Heart right ventricle (tissue), 16 donors: ENCODE data around the gene CATSPERZ. TPM values are rescaled to one million over a fixed set of nuclear protein-coding genes. Genes with fewer than 3 reads are reported as not detected.

Source experiments
- ATAC-seq, 8 donors: fragments of 200-7000 bp; cut with Tn5 transposase; one replicate each; pipeline ENCODE4 v1.9.1; 2020; ENCODE audit warnings: mild to moderate bottlenecking in 8 of 8, moderate library complexity in 8 of 8, moderate number of reproducible peaks in 1 of 8
- DNase-seq, 2 donors: peaks; one replicate each; pipeline ENCODE4 v3.0.0-alpha.2; 2020
- H3K27ac ChIP-seq, 10 donors: fragments of 200-600 bp; sonication (generic) in 2 of 10; one replicate each; pipeline versions ENCODE4 v1.5.0 to v1.8.0; 2020 to 2022; ENCODE audit warnings: mild to moderate bottlenecking in 3 of 10
- H3K27me3 ChIP-seq, 7 donors: fragments of 200-600 bp; one replicate each; pipeline ENCODE4 v1.8.0; 2021 to 2022; ENCODE audit warnings: mild to moderate bottlenecking in 2 of 7
- H3K36me3 ChIP-seq, 9 donors: fragments of 200-600 bp; sonication (generic) in 1 of 9; one replicate each; pipeline versions ENCODE4 v1.5.0 to v1.8.0; 2020 to 2022; ENCODE audit warnings: mild to moderate bottlenecking in 2 of 9
- H3K4me1 ChIP-seq, 9 donors: fragments of 200-600 bp; sonication (generic) in 1 of 9; one replicate each; pipeline versions ENCODE4 v1.5.0 to v1.8.0; 2020 to 2022; ENCODE audit warnings: mild to moderate bottlenecking in 4 of 9
- H3K4me3 ChIP-seq, 10 donors: fragments of 200-600 bp; sonication (generic) in 2 of 10; one replicate each; pipeline versions ENCODE4 v1.5.0 to v1.8.0; 2020 to 2022; ENCODE audit warnings: mild to moderate bottlenecking in 7 of 10, moderate library complexity in 2 of 10
- H3K9me3 ChIP-seq, 11 donors: fragments of 200-600 bp in 10 of 11; sonication (generic) in 2 of 11; one replicate each; pipeline versions ENCODE4 v1.5.0 to v1.8.0; 2013 to 2022; ENCODE audit warnings: mild to moderate bottlenecking in 2 of 11, control low read depth in 1 of 11, moderate library complexity in 1 of 11
- CTCF ChIP-seq, 9 donors: fragments of 200-600 bp; sonication (generic) in 2 of 9; IDR thresholded peaks; one replicate each; pipeline versions ENCODE4 v1.5.0 to v1.8.0; 2021 to 2022; ENCODE audit warnings: antibody characterized with exemption in 9 of 9, mild to moderate bottlenecking in 5 of 9, moderate library complexity in 1 of 9
- WGBS, 2 donors: extraction: QIAGEN DNeasy Blood & Tissue Kit; methylation state at CpG; one replicate each; pipeline ENCODE4 v1.1.7; 2013; ENCODE audit warnings: inconsistent platforms in 1 of 2; 5-methylcytosine and 5-hydroxymethylcytosine counted together
- intact Hi-C, 10 donors: fragments of 100-400 bp; cut with DNase I; formaldehyde crosslinking; loops; one replicate each; pipeline versions ENCODE4 v1.11.1 to v1.14.2; 2022
- polyA plus RNA-seq, 2 donors: library from polyadenylated mRNA; stranded (reverse); fragments of 200-250 nt; gene quantifications; one replicate each; pipeline ENCODE4 v1.2.3, GENCODE V29; 2013
- total RNA-seq, 10 donors: library from RNA; stranded (reverse); fragmentation: NEBNext Ultra II Directional in 3 of 10; extraction: Animal tissue kit (Norgen Biotek cat#: 25700) in 3 of 10; gene quantifications; one replicate each; pipeline versions ENCODE4 v1.2.1 to v1.2.4, GENCODE V29; 2021 to 2023
- donor health status: Arrhythmogenic right ventricular cardiomyopathy.
- donor health status: ischemic (EF 13 %, LVEDD 7.1; RV severe dilation, severe dysfunction).
- donor health status: healthy with polysubstance abuse.
- donor health status: DM: no; HTN: yes; CAD: no.
- donor health status: DM: no; HTN: no; CAD: no.
- donor health status: ischemic (EF 25% LVEDD 6.9; RV normal size, moderate dysfunction).
- donor health status: ischemic (EF 25% LVEDD 5.7; RV mildly dilated, moderate dysfunction).
- donor health status: healthy.
- donor health status: DM: yes; HTN: yes; CAD: no.
- donor health status: Ischemic cardiomyopathy.
- donor health status: ischemic (EF 35%, LVEDD 5.7; RV mildly dilated, moderate dysfunction).
- donor health status: nonischemic (EF 11% LVEDD 7.7; RV severe dilation, severe dysfunction).
- donor health status: DM: yes; HTN: yes; CAD: no.
- donor health status: PGD.
- donor health status: ischemic (EF 29% LVEDD 5.4; RV normal size, mild dysfunction).
- donor health status: nonischemic (EF 23%, LVEDD 6.1; RV moderate dilation, normal function).

CATSPERZ gene
- total and polyA plus RNA-seq, 12 donors = 0.10 TPM; not detected in 11

GRCh38 chr11:64254326-64254725, 45.8 kb upstream of the CATSPERZ start:
- Histone ChIP-seq H3K27me3 (no peaks in the 10 kb centered on the region), H3K36me3 (peaks cover 0 to 52% (median 25%) of the 10 kb centered on the region in 9 donors), H3K27ac (no peak overlapping the region), H3K4me1 (peaks cover 0 to 39% (median 31%) of the 10 kb centered on the region in 9 donors), H3K4me3 (no peak overlapping the region), H3K9me3 (no peaks in the 10 kb centered on the region)
- intact Hi-C loops = loop anchor here in 1 of 10 donors (5.0 kb wide), 1 partner anchor 48 kb away; the partner anchor contains the start of gene CATSPERZ
- no peak for TF ChIP-seq CTCF (IDR thresholded peaks at IDR 0.05)
- ATAC-seq = no peak
- WGBS, 2 donors = 87 to 89% methylated on average over 7 of the region's 7 CpGs
- DNase-seq = no peak

GRCh38 chr11:64255135-64256128, 44.7 kb upstream of the CATSPERZ start:
- ATAC-seq = no peak
- Histone ChIP-seq H3K4me3 (no peak overlapping the region), H3K36me3 (peaks cover 0 to 63% (median 25%) of the 10 kb centered on the region in 9 donors), H3K27me3 (no peaks in the 10 kb centered on the region), H3K9me3 (no peaks in the 10 kb centered on the region), H3K27ac (no peak overlapping the region), H3K4me1 (peaks cover 0 to 36% (median 30%) of the 10 kb centered on the region in 9 donors)
- TF ChIP-seq CTCF (IDR thresholded peaks at IDR 0.05) = no peak
- 88 to 91% methylated on average over 35 of the region's 35 CpGs for WGBS, 2 donors
- intact Hi-C loops = no loop called here
- DNase-seq = no peak

- TF ChIP-seq CTCF (IDR thresholded peaks at IDR 0.05) = no peak
- H3K27ac ChIP-seq = no peak overlapping the region
- 81 to 90% methylated on average over 15 of the region's 15 CpGs for WGBS, 2 donors
- DNase-seq = no peak
- peaks cover 0 to 28% (median 23%) of the 10 kb centered on the region in 9 donors for H3K4me1 ChIP-seq
- no peak overlapping the region for H3K4me3 ChIP-seq
- intact Hi-C loops = no loop called here
- H3K27me3 ChIP-seq = no peaks in the 10 kb centered on the region
- no peaks in the 10 kb centered on the region for H3K9me3 ChIP-seq
- H3K36me3 ChIP-seq = peaks cover 0 to 72% (median 25%) of the 10 kb centered on the region in 9 donors
- no peak for ATAC-seq
Measured at GRCh38 chr11:64256300-64256699, 43.9 kb upstream of the CATSPERZ start.

- H3K4me1 ChIP-seq = peaks cover 0 to 10% (median 8%) of the 10 kb centered on the region in 9 donors
- H3K9me3 ChIP-seq = no peaks in the 10 kb centered on the region
- DNase-seq = no peak
- WGBS, 2 donors = 90 to 92% methylated on average over 21 to 24 of the region's 24 CpGs
- no peaks in the 10 kb centered on the region for H3K27me3 ChIP-seq
- no peak for ATAC-seq
- no peak overlapping the region for H3K27ac ChIP-seq
- TF ChIP-seq CTCF (IDR thresholded peaks at IDR 0.05) = no peak
- intact Hi-C loops = no loop called here
- peaks cover 0 to 92% (median 40%) of the 10 kb centered on the region in 9 donors for H3K36me3 ChIP-seq
- no peak overlapping the region for H3K4me3 ChIP-seq
Measured at GRCh38 chr11:64258356-64258755, 41.8 kb upstream of the CATSPERZ start.
